NCI-H345 (cell line): ENCODE data around the gene BSCL2.
"Not testable (repeated sequence)": the region's sequence is repeated elsewhere in the genome, so short reads cannot be mapped to it uniquely, and the experiment has no call there.

Source experiments
- DNase-seq: peaks from one replicate; lab custom pipeline; 2025; lab: John Stamatoyannopoulos, UW

The BSCL2 gene

GRCh38 chr11:62656796-62657429 lies 50.3 kb downstream of the BSCL2 start:
- no peak for DNase-seq

GRCh38 chr11:62654297-62654696 lies 52.9 kb downstream of the BSCL2 start:
- no peak for DNase-seq

GRCh38 chr11:62652161-62653006 lies 54.8 kb downstream of the BSCL2 start:
- DNase-seq = no peak

GRCh38 chr11:62650283-62650682 lies 56.9 kb downstream of the BSCL2 start:
- DNase-seq = not testable (repeated sequence)

GRCh38 chr11:62649486-62649885 lies 57.7 kb downstream of the BSCL2 start:
- no peak for DNase-seq

- DNase-seq = no peak
Measured at GRCh38 chr11:62648967-62649364, 58.3 kb downstream of the BSCL2 start.

GRCh38 chr11:62648185-62648966 lies 58.8 kb downstream of the BSCL2 start:
- DNase-seq = no peak

- no peak for DNase-seq
Measured at GRCh38 chr11:62647609-62648005, 59.6 kb downstream of the BSCL2 start.

GRCh38 chr11:62646825-62647608 lies 60.2 kb downstream of the BSCL2 start:
- no peak for DNase-seq

- DNase-seq = peak; percentile 99
Measured at GRCh38 chr11:62645946-62646824, 61.0 kb downstream of the BSCL2 start, which contains the start of gene GANAB. Gene GANAB, minus strand, starts transcription at chr11:62646613. Its CDS starts 14 bp downstream, at chr11:62646599.

GRCh38 chr11:62645671-62645945 lies 61.6 kb downstream of the BSCL2 start:
- no peak for DNase-seq

GRCh38 chr11:62644220-62644619 lies 63.0 kb downstream of the BSCL2 start:
- no peak for DNase-seq
